WTC11 (cell line): ENCODE measurements around the gene PRPSAP2. TPM values are rescaled to one million over a fixed set of nuclear protein-coding genes. Genes with fewer than 3 reads are reported as not detected.

Source experiments
- ATAC-seq: fragments of 200-7000 bp; cut with Tn5 transposase; 2 replicates; pipeline ENCODE4 v1.10.0; 2021; ENCODE audit warnings: mild to moderate bottlenecking, moderate library complexity
- CTCF ChIA-PET: fragments of 300-600 bp; sonication (Branson Sonifier 250); formaldehyde crosslinking; loops from one replicate; lab custom pipeline; 2021; ENCODE audit warnings: antibody characterized with exemption; lab: Charles Lee
- POLR2A ChIA-PET: fragments of 350-600 bp; sonication (Branson Sonifier 250); formaldehyde crosslinking; loops from one replicate; lab custom pipeline; 2021; ENCODE audit warnings: antibody characterized with exemption; lab: Charles Lee
- DNase-seq: peaks from one replicate; pipeline ENCODE4 v3.0.0; 2021; ENCODE audit warnings: low spot score
- H3K27ac Mint-ChIP-seq: 2 replicates; pipeline ENCODE4 v1.8.0; 2021; ENCODE audit warnings: mixed read lengths
- H3K27me3 Mint-ChIP-seq: 2 replicates; pipeline ENCODE4 v1.8.0; 2021; ENCODE audit warnings: low read depth, mild to moderate bottlenecking, moderate library complexity, mixed read lengths
- H3K36me3 Mint-ChIP-seq: 2 replicates; pipeline ENCODE4 v1.8.0; 2021; ENCODE audit warnings: mixed read lengths
- H3K4me1 Mint-ChIP-seq: 2 replicates; pipeline ENCODE4 v1.8.0; 2022; ENCODE audit warnings: mixed read lengths
- H3K4me3 Mint-ChIP-seq: 2 replicates; pipeline ENCODE4 v1.8.0; 2021; ENCODE audit warnings: mild to moderate bottlenecking, moderate library complexity, mixed read lengths
- H3K9me3 Mint-ChIP-seq: 2 replicates; pipeline ENCODE4 v1.8.0; 2021; ENCODE audit warnings: mixed read lengths
- CBFB ChIP-seq: sonication (generic); formaldehyde crosslinking; IDR thresholded peaks from 2 replicates; pipeline ENCODE4 v1.8.1; 2022; ENCODE audit warnings: mild to moderate bottlenecking, low read depth, missing genetic modification reagents
- CREB1 ChIP-seq: sonication (generic); formaldehyde crosslinking; IDR thresholded peaks from 2 replicates; pipeline ENCODE4 v1.8.0; 2023; ENCODE audit warnings: mild to moderate bottlenecking, missing genetic modification reagents
- FOXK1 ChIP-seq: sonication (generic); formaldehyde crosslinking; IDR thresholded peaks from 2 replicates; pipeline ENCODE4 v1.8.0; 2022; ENCODE audit warnings: mild to moderate bottlenecking, moderate library complexity, missing genetic modification reagents
- FOXP1 ChIP-seq: sonication (generic); formaldehyde crosslinking; IDR thresholded peaks from 2 replicates; pipeline ENCODE4 v1.8.0; 2022; ENCODE audit warnings: missing genetic modification reagents, mild to moderate bottlenecking, moderate library complexity, borderline replicate concordance
- IRF2 ChIP-seq: sonication (generic); formaldehyde crosslinking; IDR thresholded peaks from 2 replicates; pipeline ENCODE4 v1.8.0; 2022; ENCODE audit warnings: low read depth, missing genetic modification reagents, borderline replicate concordance
- NR1H2 ChIP-seq: sonication (generic); formaldehyde crosslinking; IDR thresholded peaks from 2 replicates; pipeline ENCODE4 v1.9.0; 2021; ENCODE audit warnings: mild to moderate bottlenecking, moderate library complexity, missing genetic modification reagents
- NR3C1 ChIP-seq: sonication (generic); formaldehyde crosslinking; conservative IDR thresholded peaks from 2 replicates; pipeline ENCODE4 v1.8.1; 2023; ENCODE audit warnings: low read depth, mild to moderate bottlenecking, missing genetic modification reagents
- PRRX2 ChIP-seq: fragments of 250-450 bp; sonication (Bioruptor Pico); IDR thresholded peaks from 2 replicates; pipeline ENCODE4 v1.8.0; 2021; ENCODE audit warnings: mild to moderate bottlenecking
- SMAD3 ChIP-seq: sonication (generic); formaldehyde crosslinking; IDR thresholded peaks from 2 replicates; pipeline ENCODE4 v1.8.0; 2022; ENCODE audit warnings: missing genetic modification reagents, mild to moderate bottlenecking, borderline replicate concordance
- SOX15 ChIP-seq: fragments of 250-450 bp; sonication (Bioruptor Pico); IDR thresholded peaks from 2 replicates; pipeline ENCODE4 v1.9.0; 2021; ENCODE audit warnings: mild to moderate bottlenecking
- TCF7 ChIP-seq: sonication (generic); formaldehyde crosslinking; IDR thresholded peaks from 2 replicates; pipeline ENCODE4 v1.8.0; 2022; ENCODE audit warnings: mild to moderate bottlenecking, low read depth, missing genetic modification reagents, moderate library complexity
- TEAD1 ChIP-seq: sonication (generic); formaldehyde crosslinking; IDR thresholded peaks from 2 replicates; pipeline ENCODE4 v1.8.0; 2022; ENCODE audit warnings: mild to moderate bottlenecking, missing genetic modification reagents
- ZNF219 ChIP-seq: sonication (generic); formaldehyde crosslinking; IDR thresholded peaks from 2 replicates; pipeline ENCODE4 v1.8.0; 2023; ENCODE audit warnings: missing genetic modification reagents, mild to moderate bottlenecking, borderline replicate concordance
- ZNF396 ChIP-seq: fragments of 250-450 bp; sonication (Bioruptor Pico); IDR thresholded peaks from 2 replicates; pipeline ENCODE4 v1.8.0; 2021; ENCODE audit warnings: mild to moderate bottlenecking, moderate library complexity, borderline replicate concordance
- ZNF416 ChIP-seq: fragments of 250-450 bp; sonication (Bioruptor Pico); IDR thresholded peaks from 2 replicates; pipeline ENCODE4 v1.9.0; 2021; ENCODE audit warnings: mild to moderate bottlenecking, inconsistent platforms
- ZNF671 ChIP-seq: fragments of 250-450 bp; sonication (Bioruptor Pico); IDR thresholded peaks from 2 replicates; pipeline ENCODE4 v1.8.0; 2021; ENCODE audit warnings: mild to moderate bottlenecking
- total RNA-seq: library from RNA; stranded (reverse); gene quantifications from 3 replicates; pipeline ENCODE4 v1.2.3, GENCODE V29; 2021
- TF ChIP-seq, protein P1 (sequence below): fragments of 250-450 bp; sonication (Bioruptor Pico); IDR thresholded peaks from 2 replicates; pipeline ENCODE4 v1.9.0; 2021; ENCODE audit warnings: moderate library complexity, mild to moderate bottlenecking, inconsistent platforms, borderline replicate concordance
- TF ChIP-seq, protein P2 (sequence below): fragments of 250-450 bp; sonication (Bioruptor Pico); IDR thresholded peaks from 2 replicates; pipeline ENCODE4 v2.1.2; 2022; ENCODE audit warnings: mild to moderate bottlenecking, moderate library complexity
- TF ChIP-seq, protein P3 (sequence below): sonication (generic); formaldehyde crosslinking; IDR thresholded peaks from 2 replicates; pipeline ENCODE4 v1.8.1; 2023; ENCODE audit warnings: mild to moderate bottlenecking, missing genetic modification reagents, borderline replicate concordance
- TF ChIP-seq, protein P4 (sequence below): sonication (generic); formaldehyde crosslinking; IDR thresholded peaks from 2 replicates; pipeline ENCODE4 v1.8.1; 2022; ENCODE audit warnings: low read depth, missing genetic modification reagents, borderline replicate concordance

The PRPSAP2 gene
- total RNA-seq, 1 experiment from 2014 or later: 50.9 TPM

DNA sequence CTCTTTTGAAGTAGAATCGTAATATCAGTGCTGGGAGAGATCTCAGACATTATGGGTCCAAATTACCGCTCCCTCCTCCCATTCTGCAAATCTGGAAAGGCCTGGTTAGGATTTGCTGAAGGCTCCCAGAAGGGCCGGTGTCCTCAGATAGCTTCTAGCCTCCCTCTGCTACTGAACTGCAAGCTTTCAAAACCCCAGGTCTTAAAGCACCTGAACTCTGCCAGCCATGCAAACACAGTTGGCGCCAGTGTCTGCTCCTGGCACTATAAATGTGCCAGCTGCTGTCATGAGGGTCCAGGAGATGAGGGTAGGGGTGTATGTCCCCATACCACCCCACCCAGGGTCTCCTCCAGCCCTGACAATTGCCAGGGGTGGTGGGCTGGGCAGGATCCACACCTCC, 118.3 kb downstream of the PRPSAP2 start (continued):
- no peak for TF ChIP-seq IRF2 (CRISPR knock-in tag)
- TF ChIP-seq, protein P1, sequence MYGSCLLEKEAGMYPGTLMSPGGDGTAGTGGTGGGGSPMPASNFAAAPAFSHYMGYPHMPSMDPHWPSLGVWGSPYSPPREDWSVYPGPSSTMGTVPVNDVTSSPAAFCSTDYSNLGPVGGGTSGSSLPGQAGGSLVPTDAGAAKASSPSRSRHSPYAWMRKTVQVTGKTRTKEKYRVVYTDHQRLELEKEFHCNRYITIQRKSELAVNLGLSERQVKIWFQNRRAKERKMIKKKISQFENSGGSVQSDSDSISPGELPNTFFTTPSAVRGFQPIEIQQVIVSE (CRISPR knock-in tag): no peak

DNA sequence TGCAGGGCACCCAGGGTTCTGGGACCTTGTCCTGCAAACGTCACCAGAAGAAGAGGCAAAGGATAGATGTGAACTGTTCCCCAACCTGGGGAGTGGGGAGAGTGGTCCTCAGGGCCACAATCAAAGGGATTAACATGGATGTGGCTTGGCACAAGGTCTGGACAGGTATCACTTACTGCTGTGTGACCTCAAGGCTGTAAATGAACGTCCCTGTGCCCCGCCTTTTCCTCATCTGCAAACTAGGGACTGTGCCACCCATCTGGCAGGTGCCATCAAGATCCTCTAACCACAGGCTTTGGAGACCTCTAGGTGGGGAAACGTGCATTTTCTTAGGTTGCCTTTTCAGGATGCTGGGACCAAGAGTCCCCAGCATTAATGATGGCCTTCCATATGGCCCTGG, 119.1 kb downstream of the PRPSAP2 start:
- ATAC-seq: no peak
- CTCF ChIA-PET: no interaction called here
- H3K27me3 Mint-ChIP-seq: no peaks in the 10 kb centered on the region

DNA sequence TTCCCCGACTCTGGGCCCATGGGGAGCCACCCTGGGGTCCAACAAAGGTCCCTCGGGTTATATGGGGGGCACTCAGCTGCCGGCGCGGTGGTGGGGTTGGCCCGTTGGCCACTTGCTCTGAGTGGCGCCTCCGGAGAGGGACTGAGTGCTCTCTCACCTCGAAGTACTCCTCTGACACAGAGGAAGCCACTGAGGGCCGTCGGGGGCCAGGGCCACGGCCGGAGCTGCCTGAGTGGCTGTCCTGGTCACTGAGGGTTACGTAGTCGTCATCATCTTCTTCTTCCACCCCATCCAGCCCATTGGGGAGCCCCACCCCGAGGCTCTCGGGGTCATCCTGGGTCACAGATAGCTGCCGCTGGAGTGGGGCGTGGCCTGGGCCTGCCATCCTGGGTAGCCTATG, 119.7 kb downstream of the PRPSAP2 start:
- ATAC-seq (no peak), DNase-seq (no peak)
- Mint-ChIP-seq H3K9me3 (no peaks in the 10 kb centered on the region), H3K27me3 (no peaks in the 10 kb centered on the region), H3K36me3 (peaks cover 21% of the 10 kb centered on the region), H3K4me3 (no peak overlapping the region), H3K27ac (no peak overlapping the region), H3K4me1 (no peaks in the 10 kb centered on the region)
- ChIA-PET POLR2A (no interaction called here), CTCF (no interaction called here)
- no peak for TF ChIP-seq TCF7 (CRISPR knock-in tag)
- no peak for TF ChIP-seq ZNF396 (CRISPR knock-in tag)
- no peak for TF ChIP-seq SMAD3
- TF ChIP-seq TEAD1 (CRISPR knock-in tag): no peak
- TF ChIP-seq, protein P2, sequence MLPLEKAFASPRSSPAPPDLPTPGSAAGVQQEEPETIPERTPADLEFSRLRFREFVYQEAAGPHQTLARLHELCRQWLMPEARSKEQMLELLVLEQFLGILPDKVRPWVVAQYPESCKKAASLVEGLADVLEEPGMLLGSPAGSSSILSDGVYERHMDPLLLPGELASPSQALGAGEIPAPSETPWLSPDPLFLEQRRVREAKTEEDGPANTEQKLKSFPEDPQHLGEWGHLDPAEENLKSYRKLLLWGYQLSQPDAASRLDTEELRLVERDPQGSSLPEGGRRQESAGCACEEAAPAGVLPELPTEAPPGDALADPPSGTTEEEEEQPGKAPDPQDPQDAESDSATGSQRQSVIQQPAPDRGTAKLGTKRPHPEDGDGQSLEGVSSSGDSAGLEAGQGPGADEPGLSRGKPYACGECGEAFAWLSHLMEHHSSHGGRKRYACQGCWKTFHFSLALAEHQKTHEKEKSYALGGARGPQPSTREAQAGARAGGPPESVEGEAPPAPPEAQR: no peak
- TF ChIP-seq PRRX2: no peak
- no peak for TF ChIP-seq NR3C1
- no peak for TF ChIP-seq ZNF219
- no peak for TF ChIP-seq CREB1 (CRISPR knock-in tag)

More for the DNA sequence above, 119.1 kb downstream of the PRPSAP2 start:
- Mint-ChIP-seq H3K27ac (no peak overlapping the region), H3K9me3 (no peaks in the 10 kb centered on the region), H3K36me3 (peaks cover 21% of the 10 kb centered on the region), H3K4me1 (no peaks in the 10 kb centered on the region), H3K4me3 (no peak overlapping the region)
- no peak for DNase-seq
- POLR2A ChIA-PET: no interaction called here
- no peak for TF ChIP-seq CBFB (CRISPR knock-in tag)
- no peak for TF ChIP-seq NR1H2 (CRISPR knock-in tag)
- TF ChIP-seq, protein P3, sequence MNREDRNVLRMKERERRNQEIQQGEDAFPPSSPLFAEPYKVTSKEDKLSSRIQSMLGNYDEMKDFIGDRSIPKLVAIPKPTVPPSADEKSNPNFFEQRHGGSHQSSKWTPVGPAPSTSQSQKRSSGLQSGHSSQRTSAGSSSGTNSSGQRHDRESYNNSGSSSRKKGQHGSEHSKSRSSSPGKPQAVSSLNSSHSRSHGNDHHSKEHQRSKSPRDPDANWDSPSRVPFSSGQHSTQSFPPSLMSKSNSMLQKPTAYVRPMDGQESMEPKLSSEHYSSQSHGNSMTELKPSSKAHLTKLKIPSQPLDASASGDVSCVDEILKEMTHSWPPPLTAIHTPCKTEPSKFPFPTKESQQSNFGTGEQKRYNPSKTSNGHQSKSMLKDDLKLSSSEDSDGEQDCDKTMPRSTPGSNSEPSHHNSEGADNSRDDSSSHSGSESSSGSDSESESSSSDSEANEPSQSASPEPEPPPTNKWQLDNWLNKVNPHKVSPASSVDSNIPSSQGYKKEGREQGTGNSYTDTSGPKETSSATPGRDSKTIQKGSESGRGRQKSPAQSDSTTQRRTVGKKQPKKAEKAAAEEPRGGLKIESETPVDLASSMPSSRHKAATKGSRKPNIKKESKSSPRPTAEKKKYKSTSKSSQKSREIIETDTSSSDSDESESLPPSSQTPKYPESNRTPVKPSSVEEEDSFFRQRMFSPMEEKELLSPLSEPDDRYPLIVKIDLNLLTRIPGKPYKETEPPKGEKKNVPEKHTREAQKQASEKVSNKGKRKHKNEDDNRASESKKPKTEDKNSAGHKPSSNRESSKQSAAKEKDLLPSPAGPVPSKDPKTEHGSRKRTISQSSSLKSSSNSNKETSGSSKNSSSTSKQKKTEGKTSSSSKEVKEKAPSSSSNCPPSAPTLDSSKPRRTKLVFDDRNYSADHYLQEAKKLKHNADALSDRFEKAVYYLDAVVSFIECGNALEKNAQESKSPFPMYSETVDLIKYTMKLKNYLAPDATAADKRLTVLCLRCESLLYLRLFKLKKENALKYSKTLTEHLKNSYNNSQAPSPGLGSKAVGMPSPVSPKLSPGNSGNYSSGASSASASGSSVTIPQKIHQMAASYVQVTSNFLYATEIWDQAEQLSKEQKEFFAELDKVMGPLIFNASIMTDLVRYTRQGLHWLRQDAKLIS (CRISPR knock-in tag): no peak
- no peak for TF ChIP-seq ZNF416 (CRISPR knock-in tag)
- TF ChIP-seq FOXP1 (CRISPR knock-in tag): no peak
- no peak for TF ChIP-seq TCF7 (CRISPR knock-in tag)
- no peak for TF ChIP-seq SOX15
- no peak for TF ChIP-seq ZNF671 (CRISPR knock-in tag)
- TF ChIP-seq FOXK1 (CRISPR knock-in tag): no peak
- TF ChIP-seq, protein P4, sequence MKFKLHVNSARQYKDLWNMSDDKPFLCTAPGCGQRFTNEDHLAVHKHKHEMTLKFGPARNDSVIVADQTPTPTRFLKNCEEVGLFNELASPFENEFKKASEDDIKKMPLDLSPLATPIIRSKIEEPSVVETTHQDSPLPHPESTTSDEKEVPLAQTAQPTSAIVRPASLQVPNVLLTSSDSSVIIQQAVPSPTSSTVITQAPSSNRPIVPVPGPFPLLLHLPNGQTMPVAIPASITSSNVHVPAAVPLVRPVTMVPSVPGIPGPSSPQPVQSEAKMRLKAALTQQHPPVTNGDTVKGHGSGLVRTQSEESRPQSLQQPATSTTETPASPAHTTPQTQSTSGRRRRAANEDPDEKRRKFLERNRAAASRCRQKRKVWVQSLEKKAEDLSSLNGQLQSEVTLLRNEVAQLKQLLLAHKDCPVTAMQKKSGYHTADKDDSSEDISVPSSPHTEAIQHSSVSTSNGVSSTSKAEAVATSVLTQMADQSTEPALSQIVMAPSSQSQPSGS (CRISPR knock-in tag): no peak
